H4 (cell line): ENCODE data around the gene PRKAR1B. TPM values are rescaled to one million over a fixed set of nuclear protein-coding genes. Genes with fewer than 3 reads are reported as not detected.

Experiments used
- DNase-seq: peaks from one replicate; pipeline ENCODE4 v3.0.0-alpha.2; 2015; ENCODE audit warnings: low spot score
- total RNA-seq: library from RNA; depleted of rRNA; stranded (reverse); fragments of >200 nt; shearing (Covaris generic); gene quantifications from 2 replicates; pipeline ENCODE4 v1.2.3, GENCODE V29; 2014

PRKAR1B gene
- total RNA-seq, 1 experiment from 2014 or later, result 40.5 TPM

- no peak for DNase-seq
These were observed 5.3 kb downstream of the PRKAR1B start for GRCh38 chr7:721619-722248.

- no peak for DNase-seq
These were observed 10.4 kb downstream of the PRKAR1B start for GRCh38 chr7:716636-717035.

DNA sequence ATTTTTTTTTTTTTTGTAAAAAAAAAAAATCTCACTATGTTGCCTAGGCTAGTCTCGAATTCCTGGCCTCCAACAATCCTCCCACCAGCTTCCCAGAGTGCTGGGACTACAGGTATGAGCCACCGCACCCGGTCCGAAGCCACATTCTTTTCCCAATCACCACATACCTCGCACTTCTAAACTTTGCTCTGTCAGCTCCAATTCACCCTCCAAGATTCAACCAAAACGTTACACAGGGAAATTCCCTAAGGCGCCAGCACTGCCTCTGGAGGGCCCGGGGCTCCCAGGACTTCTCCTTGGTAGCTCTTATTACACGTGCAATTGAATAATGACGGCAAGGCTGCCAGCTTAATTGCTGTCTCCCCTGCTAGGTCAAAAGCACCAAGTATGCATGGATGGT, 10.9 kb downstream of the PRKAR1B start:
- no peak for DNase-seq

GRCh38 chr7:714251-714671, 12.8 kb downstream of the PRKAR1B start:
- DNase-seq, result no peak

GRCh38 chr7:713488-714230, 13.4 kb downstream of the PRKAR1B start:
- peak; percentile 25 for DNase-seq

DNA sequence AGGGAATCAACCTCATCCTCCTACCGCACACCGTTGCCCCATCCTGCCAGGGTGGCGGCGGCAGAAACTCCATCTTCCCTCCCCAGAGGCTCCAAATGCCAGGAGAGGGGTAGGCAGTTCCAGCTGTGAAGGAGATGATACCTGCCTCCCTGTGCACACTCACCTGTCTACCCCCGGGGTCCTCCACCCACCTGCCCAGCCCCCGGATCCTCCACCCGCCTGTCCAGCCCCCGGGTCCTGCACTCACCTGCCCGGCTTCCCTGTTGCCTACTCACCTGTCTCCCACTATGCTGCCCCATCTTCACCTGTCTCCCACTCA, 14.0 kb downstream of the PRKAR1B start:
- DNase-seq, result peak; percentile 29

DNA sequence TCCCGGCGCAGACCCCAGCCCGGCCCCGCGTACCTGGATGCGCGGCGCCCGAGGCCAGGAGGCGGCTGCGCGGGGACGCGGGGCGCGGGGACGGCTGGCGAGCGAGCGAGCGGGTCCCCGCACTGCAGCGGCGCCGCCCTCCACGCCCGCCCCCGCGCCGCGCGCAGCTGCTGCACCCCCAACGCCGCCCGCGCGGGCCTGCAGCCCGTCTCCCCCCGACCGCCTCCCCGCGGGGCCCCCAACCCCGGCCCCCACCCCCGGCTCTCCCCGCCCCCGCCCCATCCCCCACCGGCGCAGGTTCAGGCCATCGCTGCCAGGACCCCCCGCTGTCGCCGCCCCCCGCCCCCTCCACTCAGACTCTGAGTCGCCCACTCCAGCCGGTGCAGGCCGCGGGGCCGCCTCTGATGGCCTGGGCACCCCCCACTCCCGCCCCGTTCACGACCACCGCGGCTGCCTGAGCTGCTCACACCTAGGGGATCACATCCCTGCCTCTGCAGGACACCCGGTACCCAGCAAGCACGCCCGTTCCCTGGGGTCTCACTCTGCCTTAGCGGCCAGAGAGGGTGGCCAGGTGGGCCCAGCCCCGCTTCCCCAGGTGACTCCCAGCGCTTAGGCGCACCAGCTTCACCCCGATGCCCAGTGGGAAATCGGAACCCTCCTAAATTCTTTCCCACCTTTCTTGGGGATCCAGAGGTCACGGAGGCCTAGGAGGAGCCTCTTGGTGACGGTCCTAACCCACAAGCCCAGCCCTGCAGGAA, 14.5 kb downstream of the PRKAR1B start:
- DNase-seq, result no peak

GRCh38 chr7:711922-712380, 15.1 kb downstream of the PRKAR1B start:
- no peak for DNase-seq

DNA sequence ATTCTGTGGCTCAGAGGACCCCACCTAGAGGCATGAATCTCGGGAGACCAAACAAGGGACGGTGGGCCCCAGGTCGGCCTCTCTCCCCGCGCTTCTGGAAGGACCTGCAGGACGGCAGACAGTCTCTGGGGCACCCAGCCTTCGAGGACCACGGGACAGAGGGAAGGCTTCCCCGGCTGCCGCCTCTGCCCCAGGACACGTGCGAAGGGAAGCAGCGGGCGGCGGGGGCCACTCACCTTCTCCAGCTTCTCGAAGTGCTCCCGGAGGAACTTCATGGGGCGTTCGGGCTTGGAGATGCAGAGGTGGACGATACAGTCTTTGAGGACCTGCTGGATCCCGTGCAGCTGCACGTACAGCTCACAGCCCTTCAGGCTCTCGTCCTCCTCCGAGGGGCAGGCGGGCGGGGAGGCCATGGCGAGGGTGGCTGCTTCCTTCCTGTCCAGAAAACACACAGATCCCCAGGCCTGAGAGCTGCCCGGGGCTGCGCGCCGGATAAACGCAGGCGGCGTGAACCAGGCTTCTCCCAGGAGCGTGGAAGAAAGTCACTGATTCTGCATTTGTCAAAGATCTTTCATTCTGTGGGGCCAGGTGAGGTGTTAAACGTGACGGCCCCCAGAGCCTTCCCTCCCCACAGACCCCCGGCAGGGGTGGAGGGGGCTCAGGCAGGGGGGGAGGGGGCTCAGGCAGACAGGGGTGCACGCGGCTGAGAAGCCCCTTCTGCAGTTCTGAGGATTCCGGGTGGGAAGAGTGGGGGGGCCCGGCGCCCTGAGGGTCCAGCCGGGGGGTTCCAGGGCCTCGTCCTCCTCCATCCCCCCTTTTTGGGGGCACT, 15.8 kb downstream of the PRKAR1B start:
- no peak for DNase-seq

DNA sequence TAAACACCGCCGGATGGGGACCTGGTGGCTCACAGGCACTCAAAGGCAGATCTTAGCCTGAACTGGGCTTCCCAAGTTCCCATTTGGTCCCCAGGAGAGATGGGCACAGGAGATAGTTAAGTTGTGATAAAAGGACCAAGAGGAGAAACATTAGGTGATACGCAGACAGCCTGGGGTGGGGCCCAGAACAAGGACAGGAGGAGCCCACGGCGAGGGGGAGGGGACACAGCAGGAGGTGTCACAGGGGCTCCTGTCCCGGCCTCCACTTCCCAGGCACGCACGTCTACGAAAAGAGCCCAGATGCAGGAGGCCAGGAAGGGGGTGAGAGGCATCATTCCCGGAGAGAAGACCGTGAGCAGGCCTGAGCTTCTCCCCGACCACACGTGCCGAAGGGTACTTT, 16.9 kb downstream of the PRKAR1B start:
- peak; percentile 18 for DNase-seq

DNA sequence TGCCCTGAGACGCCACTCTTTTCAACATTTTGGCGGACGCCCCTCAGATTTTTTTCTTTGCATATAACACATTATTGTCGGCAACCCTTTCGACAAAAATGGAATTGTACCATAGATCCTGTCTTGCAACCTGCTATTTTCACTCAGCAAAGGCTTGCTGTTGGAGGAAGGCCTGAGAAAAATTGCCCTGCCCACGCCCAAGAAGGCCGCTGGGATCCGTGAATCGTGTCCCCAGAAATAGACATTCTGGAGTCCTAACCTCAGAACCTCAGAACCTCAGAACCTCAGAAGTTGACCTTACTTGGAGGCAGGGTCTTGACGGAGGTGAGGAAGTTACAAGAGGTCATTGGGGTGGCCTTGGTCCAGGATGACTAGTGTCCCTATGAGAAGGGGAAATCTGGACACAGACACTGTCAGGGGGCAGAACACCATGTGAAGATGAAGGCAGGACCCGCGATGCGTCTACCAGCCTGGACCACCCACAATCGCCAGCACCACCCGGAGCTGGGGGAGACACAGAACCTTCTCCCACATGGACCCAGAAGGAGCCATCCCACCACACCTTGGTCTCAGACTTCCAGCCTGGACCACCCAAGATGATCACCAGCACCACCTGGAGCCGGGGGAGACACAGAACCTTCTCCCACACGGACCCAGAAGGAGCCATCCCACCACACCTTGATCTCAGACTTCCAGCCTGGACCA, 19.6 kb downstream of the PRKAR1B start:
- DNase-seq, result no peak

- no peak for DNase-seq
These were observed 20.4 kb downstream of the PRKAR1B start for GRCh38 chr7:706721-707120.

- DNase-seq, result no peak
These were observed 24.0 kb downstream of the PRKAR1B start for GRCh38 chr7:703049-703448.

- DNase-seq, result no peak
These were observed 25.9 kb downstream of the PRKAR1B start for GRCh38 chr7:701086-701671.

- DNase-seq, result no peak
These were observed 27.5 kb downstream of the PRKAR1B start for GRCh38 chr7:699476-700170.

DNA sequence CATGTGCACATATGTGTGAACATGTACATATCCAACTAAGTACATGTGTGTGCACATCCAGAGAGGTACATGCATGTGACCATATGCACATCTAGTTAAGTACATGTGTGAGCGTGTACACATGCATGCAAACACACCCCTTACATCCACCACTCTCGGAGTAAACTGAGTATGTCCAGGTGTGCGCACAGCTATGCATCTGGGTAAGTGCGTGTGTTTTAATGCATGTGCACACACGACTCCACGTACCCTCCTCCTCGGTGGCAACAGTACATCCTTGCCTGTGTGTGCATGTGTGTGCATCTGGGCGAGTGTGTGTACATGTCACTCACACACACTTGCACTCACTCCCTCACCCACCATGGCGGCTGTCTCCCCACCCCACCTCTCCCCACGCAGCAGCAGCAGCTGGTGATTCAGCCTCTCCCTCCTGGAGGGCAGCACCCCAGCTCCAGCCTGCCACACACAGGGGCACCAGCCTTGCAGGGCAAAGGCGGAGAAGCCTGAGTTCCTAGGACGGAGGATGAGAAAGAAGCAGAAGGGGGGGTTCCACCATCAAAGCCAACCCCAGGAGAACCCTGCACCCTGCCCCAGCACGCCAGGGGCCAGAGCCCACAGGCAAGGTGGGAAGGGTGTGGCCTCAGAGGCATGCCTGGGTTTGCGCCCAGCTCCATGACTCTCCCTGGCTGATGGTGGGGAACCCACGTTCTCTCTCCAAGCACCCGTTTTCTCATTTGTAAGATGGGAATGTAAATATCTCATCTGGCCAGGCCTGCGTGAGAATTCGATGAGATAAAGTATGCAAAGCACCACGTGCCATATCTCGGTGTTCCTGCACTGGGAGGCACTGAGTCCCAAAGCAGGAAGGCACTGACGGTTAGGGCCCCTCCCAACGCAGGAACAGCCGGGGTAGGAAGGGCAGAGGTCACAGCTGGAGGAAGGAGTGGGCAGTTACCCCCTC, 28.3 kb downstream of the PRKAR1B start:
- no peak for DNase-seq

- no peak for DNase-seq
These were observed 30.1 kb downstream of the PRKAR1B start for GRCh38 chr7:696812-697551.

- no peak for DNase-seq
These were observed 30.7 kb downstream of the PRKAR1B start for GRCh38 chr7:696426-696811.
